Measurements from ENCODE around the gene KANK2. TPM values are rescaled to one million over a fixed set of nuclear protein-coding genes. Genes with fewer than 3 reads are reported as not detected.

The KANK2 gene
- total RNA-seq, 4 donors from 2014 or later, result 156 to 414 (median 327) TPM

DNA sequence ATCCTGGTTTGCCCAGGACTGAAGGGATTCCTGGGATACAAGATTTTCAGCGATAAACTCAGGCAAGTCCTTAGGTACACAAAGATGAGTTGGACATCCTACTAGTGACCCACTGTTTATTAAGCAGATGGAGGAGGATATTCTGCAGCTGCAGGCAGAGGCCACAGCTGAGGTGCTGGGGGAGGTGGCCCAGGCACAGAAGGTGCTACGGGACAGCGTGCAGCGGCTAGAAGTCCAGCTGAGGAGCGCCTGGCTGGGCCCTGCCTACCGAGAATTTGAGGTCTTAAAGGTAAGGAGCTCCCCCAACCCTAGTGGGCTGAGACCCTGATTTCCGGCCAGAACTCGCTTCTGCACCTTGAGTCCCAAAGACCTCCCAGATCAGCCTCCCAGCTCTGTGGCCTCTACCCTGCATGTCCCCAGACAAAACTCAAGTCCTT, 42.7 kb upstream of the KANK2 start:
- TF ChIP-seq, protein P1, sequence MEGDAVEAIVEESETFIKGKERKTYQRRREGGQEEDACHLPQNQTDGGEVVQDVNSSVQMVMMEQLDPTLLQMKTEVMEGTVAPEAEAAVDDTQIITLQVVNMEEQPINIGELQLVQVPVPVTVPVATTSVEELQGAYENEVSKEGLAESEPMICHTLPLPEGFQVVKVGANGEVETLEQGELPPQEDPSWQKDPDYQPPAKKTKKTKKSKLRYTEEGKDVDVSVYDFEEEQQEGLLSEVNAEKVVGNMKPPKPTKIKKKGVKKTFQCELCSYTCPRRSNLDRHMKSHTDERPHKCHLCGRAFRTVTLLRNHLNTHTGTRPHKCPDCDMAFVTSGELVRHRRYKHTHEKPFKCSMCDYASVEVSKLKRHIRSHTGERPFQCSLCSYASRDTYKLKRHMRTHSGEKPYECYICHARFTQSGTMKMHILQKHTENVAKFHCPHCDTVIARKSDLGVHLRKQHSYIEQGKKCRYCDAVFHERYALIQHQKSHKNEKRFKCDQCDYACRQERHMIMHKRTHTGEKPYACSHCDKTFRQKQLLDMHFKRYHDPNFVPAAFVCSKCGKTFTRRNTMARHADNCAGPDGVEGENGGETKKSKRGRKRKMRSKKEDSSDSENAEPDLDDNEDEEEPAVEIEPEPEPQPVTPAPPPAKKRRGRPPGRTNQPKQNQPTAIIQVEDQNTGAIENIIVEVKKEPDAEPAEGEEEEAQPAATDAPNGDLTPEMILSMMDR (IDR thresholded peaks at IDR 0.05; ENCODE audit: low read depth), result no peak

DNA sequence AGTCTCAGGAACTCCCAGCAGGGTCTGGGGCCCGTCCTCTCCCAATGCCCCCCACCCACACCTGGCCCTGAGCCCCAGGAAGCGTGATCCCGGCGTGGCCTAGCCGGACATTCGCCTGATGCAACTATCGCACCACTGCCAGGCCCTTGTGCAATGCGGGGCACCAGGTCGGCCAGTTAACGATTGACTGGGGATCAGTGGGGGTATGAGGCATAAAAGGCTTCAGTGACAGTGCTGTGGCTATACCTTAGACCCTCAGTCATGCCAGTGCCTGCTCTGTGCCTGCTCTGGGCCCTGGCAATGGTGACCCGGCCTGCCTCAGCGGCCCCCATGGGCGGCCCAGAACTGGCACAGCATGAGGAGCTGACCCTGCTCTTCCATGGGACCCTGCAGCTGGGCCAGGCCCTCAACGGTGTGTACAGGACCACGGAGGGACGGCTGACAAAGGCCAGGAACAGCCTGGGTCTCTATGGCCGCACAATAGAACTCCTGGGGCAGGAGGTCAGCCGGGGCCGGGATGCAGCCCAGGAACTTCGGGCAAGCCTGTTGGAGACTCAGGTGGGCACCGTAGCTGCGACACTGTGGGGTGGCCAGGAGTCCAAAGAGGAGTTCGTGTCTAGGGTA, 42.1 kb upstream of the KANK2 start, which contains the start of gene ANGPTL8:
ANGPTL8 (plus strand) TSS at position 243 of the 624 bp plus-strand sequence; CDS start at position 262, 19 bp downstream.
- TF ChIP-seq, protein P1 (IDR thresholded peaks at IDR 0.05; ENCODE audit: low read depth), result no peak

DNA sequence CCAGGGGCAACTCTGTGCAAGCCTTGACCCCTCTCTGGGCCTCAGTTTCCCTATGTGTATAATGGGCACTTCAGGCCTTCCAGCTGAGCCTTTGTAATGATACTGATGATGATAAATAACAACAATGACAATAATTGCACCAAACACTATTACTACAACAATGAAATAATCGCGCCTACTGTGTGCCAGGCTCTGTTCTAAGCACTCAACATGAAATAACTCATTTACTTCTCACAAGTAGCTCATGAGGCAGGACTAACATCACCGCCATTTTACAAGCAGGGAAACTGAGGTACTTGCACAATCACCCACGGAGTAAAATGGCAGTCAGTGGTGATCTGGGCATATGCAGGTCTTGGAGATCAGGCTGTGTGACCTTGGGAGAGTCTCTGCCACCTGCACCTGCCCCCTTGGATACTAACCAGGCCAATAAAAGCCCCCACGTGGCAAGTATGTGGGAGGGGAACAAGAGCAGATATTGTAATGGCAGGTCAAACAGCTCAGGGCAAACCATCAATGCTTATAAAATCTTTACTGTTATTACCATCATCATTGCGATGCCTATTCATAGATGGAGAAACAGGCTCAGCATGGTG, 41.5 kb upstream of the KANK2 start:
- TF ChIP-seq, protein P1 (IDR thresholded peaks at IDR 0.05; ENCODE audit: low read depth), result no peak

DNA sequence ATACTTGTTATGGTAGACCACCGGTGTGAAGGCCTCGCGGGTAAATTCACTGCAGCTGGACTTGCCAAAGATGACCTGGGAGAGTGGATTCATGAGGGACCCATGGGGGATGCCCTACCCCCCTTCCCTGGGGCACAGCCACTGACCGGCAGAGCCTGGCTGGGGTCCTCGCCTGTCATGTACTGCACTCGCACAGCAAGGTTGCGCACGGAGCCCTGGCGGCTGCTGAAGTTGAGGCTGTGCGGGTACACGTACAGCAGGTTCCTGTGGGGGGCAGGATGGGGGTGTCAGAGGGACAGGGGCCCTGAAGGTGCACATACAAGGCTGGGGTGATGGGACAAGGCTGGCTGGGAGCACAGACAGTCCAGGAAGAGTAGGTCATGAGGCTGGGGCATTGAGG, 40.7 kb upstream of the KANK2 start:
- TF ChIP-seq, protein P1 (IDR thresholded peaks at IDR 0.05; ENCODE audit: low read depth), result no peak

DNA sequence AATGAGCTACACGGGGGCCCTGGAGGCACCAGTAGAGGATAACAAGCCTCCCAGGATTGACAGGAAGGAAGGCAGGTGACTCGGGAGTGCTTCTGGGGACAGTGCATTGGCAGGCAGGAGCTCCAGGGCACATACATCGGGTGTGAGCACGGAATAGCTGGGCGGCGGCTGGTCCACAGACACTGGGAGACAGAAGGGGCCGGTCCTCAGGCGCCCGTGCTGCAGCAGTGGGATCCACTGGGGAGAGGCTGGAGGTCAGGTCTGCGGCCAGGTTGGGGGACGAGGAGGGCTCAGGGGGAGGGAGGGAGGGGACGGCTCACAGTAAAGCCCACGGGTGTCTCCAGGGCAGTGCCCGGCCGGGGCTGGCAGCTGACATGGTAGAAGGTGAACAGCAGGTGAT, 40.0 kb upstream of the KANK2 start:
- TF ChIP-seq, protein P1 (IDR thresholded peaks at IDR 0.05; ENCODE audit: low read depth), result no peak

DNA sequence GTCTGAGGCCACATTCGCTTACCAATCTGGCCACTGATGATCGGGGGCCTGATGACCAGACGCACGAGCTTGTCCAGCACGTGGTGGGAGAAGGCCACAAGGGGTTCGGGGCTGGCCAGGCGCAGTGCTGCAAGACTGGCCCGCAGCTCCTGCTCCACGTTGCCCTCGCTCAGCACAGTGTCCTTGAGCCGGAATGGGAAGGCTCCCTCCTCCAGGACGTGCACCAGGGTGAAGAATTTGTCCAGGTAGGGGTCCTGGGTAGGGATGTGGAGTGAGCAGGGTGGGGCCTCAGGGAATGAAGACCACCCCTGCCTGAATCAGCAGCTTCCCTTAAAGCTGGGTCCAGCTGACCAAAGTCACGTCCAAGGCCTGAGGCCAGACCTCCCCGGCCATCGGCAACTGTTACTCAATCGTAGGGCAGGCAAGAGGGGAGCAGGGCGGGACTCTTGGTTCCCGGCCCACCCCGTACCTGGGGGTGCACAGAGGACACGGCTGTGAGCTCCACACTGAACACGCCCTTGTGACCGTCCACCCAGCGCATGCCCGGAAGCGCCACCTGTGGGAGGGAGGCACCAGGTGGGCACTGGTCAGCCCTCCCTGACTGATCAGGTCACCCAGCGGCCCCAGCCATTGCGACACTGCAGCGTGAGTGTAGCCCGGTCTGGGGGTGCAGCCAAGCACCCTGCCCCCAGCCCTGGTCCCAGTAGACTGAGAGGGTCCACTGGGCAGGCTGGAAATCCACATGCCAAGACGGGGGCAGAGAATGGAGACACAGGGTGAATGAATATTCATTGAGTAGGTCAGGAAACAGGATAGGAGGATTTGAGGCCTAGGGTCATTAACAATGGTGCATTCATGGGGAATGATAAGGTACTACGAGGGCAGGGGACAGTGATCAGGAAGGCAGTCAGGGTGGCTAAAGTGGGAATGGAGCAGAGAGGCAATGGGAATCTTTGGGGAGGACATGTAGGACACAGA, 39.3 kb upstream of the KANK2 start:
- TF ChIP-seq, protein P1 (IDR thresholded peaks at IDR 0.05; ENCODE audit: low read depth), result no peak

Data from subcutaneous adipose tissue (tissue), 4 donors.